Muscle of arm (tissue), 12 donors: Measurements from ENCODE around the gene SLC6A2. TPM values are rescaled to one million over a fixed set of nuclear protein-coding genes. Genes with fewer than 3 reads are reported as not detected.

Source experiments
- polyA plus RNA-seq, 12 donors: library from polyadenylated mRNA; unstranded; fragments of 120-200 nt; gene quantifications; one replicate each; pipeline ENCODE4 v1.2.1, GENCODE V29; 2013; ENCODE audit not compliant: insufficient read length in 12 of 12

Gene SLC6A2
- polyA plus RNA-seq, 12 donors: 1.3 to 3.2 (median 2.1) TPM; not detected in 2

Other genes starting within 250 kb of the SLC6A2 start
- gene MMP2, start 176.8 kb upstream of the SLC6A2 start, polyA plus RNA-seq: 100 to 1,000 TPM in 11 of 12 donors, not detected in 1; 269 to 849 (median 541) TPM
- 10 to 100 TPM in 11 of 12 donors, not detected in 1; 15.1 to 35.7 (median 24.7) TPM for gene LPCAT2, start 146.9 kb upstream of the SLC6A2 start, polyA plus RNA-seq
- 10 to 100 TPM in 2 of 12 donors, 1 to 10 TPM in 1, under 1 TPM in 4, not detected in 5; 0.18 to 24.6 (median 0.32) TPM for gene CAPNS2, start 89.3 kb upstream of the SLC6A2 start, polyA plus RNA-seq
- gene CES1, start 177.1 kb downstream of the SLC6A2 start, polyA plus RNA-seq: 1 to 10 TPM in 3 of 12 donors, under 1 TPM in 7, not detected in 2; 0.29 to 1.6 (median 0.53) TPM
- not detected for gene CES5A, start 219.4 kb downstream of the SLC6A2 start, polyA plus RNA-seq